ENCODE results near the gene AUTS2. TPM values are rescaled to one million over a fixed set of nuclear protein-coding genes. Genes with fewer than 3 reads are reported as not detected.

AUTS2 gene
- total RNA-seq, 1 donor from 2014 or later, result 26.1 TPM

DNA sequence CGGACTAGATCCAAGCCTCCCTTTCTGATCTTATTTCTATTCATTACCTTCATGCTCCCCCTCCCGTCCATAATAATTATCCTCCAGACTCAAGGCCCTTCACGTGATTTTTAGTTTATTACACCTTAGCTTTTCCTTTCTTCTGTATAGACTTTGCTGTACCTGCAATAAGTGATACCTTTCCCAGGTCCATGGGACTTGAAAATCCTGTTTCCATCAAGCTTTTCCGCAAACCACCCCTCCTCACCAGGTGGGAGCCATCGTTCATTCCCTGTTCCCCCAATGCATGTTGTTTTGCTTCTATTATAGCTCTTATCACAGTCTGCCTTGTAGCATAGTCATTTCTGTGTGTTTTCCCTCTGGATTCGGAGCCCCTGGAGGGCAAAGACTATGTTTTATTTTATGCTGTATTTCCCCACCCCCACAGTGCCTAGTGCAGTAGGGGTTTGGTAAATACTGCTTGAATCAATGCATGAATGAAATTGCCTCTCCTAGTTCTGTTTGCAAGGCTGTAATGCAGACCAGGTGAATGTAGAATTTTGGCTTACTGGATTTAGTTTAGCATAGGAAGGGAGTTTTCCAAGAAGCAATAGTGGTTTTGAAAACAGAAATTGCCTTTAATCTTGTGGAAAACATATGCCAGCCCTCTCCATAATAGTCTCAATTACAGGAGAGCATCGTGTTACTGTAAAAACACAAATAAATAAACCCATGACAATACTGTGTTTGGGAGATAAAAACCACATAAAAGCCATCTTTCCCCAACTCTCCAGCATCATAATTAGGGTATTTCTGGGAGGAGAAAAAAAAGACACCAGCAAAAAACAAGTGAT is 213.4 kb downstream of the AUTS2 start:
- no peak for DNase-seq (ENCODE audit: low spot score)

DNA sequence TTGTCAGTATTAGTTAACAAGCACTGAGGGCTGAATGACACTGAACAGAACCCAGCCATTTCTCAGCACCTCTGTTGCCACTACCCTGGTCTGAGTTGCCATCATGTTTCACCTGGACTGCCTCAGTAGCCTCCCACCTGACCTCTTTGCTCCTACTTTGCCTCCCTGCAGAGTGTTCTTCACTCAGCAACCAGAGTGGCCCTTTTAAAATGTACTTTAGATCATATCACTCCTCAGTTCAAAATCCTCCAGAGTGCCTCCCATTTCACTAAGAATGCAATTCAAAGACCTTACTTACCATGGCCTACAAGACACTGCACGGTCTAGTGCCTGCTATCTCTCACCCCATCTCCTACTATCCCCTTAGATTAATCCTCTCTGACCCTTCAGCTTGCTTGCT is 214.5 kb downstream of the AUTS2 start:
- no peak for ATAC-seq

More for the DNA sequence above, 213.4 kb downstream of the AUTS2 start:
- ATAC-seq, result no peak

DNA sequence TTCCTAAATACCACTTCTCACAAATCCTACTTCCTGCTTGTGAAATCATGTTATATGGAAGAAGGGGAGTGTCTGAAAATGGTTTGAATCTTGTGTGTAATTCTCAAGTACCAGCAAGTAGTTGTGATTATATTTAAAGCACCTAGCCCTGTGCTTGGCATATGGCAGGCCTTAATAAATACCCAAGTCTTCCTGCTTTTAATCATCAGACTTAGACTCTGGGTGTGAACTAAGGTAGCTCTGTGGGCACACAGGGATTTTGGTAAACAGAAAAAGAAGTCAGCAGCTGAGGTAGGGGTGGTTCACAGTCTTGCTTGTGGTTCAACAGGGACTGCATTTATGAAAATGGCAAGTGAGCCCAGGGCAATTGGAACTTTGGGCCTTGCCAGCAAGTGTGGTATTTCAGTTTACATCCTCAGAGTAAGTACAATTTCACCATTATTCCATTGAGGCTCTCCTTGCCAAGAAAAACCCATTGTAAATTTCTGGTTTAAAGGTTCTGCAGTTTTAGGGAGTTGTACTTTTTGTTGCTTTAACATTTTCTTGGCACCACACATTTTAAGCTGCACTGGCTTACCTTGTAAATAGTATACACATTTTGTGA is 215.5 kb downstream of the AUTS2 start:
- ATAC-seq (no peak), DNase-seq (ENCODE audit: low spot score) (no peak)

More for the DNA sequence above, 214.5 kb downstream of the AUTS2 start:
- no peak for DNase-seq (ENCODE audit: low spot score)

DNA sequence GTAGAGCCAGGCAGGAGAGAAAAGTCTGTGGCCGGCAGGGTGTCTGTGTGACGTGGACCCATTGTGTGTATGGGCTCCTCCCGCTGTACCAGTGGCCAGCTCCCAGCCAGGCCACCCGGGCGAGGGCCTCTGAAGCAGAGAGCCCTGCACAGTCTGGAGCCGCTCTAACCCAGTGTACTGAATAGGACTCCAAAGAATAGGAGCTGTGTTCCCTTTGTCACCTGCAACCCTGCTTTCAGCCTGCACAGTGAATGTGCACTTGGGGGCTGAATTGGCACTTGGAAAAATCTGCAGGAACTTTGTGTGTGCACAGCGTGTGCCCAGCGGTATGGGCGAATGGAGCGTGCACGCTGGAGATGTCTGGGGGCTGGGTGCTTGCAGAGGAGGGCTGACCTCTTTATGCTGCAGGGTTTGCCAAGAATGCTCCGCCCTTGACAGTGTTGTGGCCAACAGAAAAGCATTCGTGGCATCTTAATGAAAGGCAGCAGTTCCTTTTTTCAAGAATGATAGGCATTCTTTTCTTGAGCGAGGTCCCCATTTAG is 216.2 kb downstream of the AUTS2 start:
- DNase-seq (ENCODE audit: low spot score), result no peak
- no peak for ATAC-seq

DNA sequence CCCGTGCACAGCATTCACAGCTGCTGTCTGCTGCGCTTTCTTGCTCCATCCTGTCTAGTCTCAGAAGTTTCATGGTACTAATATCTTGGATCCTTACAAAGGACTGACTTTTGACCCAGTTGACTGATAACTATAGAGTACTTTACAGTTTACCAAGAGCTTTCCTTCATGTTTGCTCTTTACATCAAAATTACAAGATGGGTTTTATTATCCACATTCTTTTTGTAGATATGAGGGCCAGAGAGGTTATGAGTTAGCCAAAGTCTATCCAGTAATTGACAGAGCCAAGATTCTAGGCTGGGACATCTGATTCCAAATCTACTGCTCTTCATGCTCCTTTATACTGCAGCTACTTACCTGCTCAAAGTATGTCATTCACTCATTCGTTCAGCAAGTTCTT is 218.2 kb downstream of the AUTS2 start:
- DNase-seq (ENCODE audit: low spot score) (no peak), ATAC-seq (no peak)

DNA sequence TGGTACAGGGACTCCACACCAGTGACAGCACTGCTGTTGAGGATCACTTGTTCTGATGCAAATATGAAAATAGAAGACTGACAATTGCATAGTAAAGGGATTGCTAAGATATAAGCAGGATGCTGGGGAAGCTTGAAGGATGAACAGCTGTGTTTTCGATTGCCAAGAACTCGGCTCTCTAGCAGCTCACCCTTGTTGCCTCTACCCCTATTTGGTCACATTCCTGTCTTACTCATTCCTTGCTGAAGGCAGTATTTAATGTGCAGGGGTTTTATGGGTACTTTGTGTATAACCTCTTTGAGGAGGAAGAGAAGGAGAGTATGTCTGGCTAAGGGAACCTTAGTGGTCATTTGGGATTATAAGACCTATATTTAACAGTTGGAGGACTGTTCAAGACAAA is 218.8 kb downstream of the AUTS2 start:
- no peak for DNase-seq (ENCODE audit: low spot score)
- no peak for ATAC-seq

DNA sequence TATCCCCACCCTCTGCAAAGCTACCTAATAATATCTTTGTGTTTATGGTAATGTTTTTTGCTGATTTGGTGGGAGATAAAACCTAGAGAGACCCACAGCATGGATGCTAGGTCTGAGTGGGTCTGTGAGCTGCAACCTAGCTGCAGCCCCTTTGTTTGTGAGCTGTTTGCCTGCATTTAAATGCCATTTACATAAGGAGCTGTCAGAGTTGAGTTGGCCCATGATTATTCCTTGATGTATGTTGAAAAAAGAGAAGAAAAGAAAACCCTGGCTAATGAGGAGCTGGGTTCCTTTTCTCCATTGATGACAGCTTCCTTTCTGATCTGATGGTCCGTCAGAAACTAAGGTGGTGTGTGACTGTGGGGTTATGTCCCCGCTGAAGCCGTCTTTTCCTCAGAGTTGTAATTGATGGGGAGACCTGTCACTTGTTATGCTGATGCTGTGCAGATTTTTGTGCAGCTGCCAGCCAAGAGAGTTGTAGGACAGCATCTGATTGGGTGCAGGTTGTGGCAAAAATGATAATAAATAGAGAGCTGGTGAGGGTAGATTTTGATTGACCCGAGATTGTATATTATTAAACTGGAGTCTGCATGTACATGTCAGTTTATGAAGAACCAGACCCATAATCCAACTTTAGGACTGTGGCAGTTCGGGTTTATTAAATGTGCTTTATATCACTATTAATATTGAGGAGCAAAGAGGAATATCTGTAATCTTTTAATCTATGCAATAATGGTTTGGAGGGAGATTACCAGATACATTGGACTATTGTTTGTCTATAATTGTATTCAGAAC is 219.8 kb downstream of the AUTS2 start:
- DNase-seq (ENCODE audit: low spot score), result no peak
- no peak for ATAC-seq

DNA sequence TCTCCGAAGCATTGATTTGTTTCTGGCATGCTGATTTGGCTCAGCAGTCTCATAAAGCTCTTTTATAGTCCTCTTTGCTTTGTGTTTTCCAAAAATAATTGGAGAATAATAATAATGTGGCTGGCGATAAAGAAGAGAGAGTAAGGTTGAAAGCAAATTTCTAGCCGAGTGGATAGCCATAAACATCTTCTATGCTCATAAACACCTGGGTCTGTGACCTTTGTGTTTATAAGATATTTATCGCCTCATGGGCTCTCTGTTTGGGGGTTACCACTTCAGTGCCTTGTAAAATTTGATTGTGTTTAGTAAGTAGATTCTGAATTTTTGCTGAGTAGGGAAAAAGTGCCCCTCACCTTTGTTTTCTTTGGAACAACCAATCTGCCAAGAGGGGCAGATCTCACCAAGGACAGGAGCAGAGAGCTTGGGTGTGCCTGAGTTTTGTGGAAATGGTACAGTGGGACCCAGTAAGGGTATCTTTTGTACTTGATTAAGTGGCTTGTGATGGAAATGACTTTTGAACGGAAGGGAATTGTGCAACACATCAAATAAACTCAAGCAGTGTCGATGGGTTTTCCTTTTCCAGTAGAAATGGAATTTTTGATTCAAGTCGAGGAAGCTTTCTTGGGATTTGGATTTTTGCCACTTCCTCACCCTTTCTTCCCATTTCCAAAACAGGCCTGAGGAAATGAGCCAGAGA is 220.5 kb downstream of the AUTS2 start:
- DNase-seq (ENCODE audit: low spot score) (no peak), ATAC-seq (no peak)

DNA sequence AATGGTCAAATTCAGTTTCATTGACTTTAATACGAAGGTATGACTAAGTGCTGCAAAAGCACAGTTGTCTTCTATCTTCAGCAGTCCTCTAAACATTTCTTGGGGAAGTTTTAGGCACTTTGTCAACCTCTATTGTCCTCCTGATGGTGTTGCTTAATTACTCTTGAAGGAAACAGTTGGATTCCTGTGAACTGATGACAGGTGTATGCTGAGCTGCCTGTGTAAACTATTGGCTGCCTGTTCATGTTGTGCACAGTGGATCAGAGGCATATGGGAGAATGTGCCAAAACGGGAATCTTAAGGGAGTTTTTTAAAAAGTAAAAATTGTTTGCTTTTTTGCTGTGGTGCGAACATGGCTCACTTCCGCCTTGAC is 221.0 kb downstream of the AUTS2 start:
- no peak for ATAC-seq
- DNase-seq (ENCODE audit: low spot score), result no peak

DNA sequence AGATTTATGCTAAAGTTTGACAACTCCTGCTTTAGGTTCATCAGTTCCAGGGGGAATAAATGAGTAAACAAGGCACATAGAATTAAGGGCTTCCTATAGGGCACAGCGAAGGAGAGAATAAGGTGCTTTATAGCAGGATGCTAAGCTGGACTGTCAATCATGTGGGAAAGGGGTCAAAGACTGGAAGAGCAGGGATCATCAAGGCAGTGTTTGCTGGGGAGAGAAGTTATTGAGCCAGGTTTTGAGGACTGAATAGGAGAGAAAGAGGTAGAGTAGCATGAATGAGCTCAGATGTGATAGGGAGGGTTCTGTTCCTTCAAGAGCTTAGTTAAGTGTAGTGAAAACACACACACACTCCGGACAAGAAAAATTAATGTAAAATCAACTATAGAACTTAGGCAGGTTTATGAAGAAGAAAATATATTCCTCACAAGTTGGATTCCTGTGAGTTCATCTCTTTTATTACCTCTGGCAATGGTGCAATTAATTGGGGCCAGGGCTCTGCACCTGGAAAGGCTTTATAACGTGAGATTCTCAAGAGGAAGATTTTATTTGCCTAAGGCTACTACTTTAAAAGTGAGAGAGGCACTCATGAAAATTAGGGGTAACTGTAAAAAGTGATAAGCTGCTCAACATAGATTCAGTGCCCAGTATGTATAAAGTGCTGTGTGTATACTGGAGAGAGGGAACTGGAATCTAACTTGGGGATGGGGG is 222.4 kb downstream of the AUTS2 start:
- ATAC-seq (no peak), DNase-seq (ENCODE audit: low spot score) (no peak)

DNA sequence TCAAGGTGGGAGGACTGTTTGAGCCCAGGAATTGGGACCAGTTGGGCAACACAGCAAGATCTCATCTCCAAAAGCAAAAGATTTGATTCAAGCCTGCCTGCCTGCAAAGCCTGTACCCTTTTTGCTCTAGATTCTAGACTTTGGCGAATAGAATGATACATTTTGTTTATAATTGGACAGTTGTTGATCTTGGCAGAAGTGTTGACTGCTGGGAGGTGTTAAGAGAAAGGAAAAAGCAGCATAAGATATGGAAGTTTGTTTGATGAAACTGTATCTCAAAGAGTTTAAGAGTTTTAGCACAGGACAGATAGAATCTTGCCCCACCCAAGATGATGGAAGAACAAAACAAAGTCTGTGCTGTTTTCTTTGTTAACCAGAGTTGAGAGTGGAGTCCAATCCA is 224.1 kb downstream of the AUTS2 start:
- ATAC-seq (no peak), DNase-seq (ENCODE audit: low spot score) (no peak)

DNA sequence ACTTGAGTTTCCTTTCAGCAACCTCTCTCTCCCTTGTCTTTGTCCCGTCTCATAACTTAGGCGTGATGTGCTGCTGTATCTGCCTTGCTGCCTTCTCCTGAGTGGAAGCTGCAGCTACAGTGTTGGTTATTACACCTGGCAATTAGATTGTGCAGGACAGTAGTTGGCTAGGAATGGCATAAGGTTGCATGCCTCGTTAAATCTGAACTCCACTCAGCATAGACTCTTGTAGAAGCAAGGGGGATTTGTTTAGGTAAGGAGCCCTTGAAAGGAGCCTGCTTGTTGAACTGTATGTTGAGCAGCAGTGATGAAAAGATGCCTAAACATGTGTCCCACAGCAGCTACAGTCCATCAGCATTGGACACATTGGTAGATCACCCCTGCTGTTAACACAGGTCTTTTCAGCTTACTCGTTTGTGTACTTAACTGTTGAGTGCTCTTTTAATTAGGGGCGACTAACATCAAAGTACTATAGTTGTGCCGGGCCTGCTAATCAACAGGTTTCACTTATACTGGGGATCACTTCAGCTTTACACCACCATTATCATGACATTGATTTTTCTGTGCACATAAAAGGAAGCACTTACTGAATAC is 225.0 kb downstream of the AUTS2 start:
- no peak for ATAC-seq
- DNase-seq (ENCODE audit: low spot score), result no peak

DNA sequence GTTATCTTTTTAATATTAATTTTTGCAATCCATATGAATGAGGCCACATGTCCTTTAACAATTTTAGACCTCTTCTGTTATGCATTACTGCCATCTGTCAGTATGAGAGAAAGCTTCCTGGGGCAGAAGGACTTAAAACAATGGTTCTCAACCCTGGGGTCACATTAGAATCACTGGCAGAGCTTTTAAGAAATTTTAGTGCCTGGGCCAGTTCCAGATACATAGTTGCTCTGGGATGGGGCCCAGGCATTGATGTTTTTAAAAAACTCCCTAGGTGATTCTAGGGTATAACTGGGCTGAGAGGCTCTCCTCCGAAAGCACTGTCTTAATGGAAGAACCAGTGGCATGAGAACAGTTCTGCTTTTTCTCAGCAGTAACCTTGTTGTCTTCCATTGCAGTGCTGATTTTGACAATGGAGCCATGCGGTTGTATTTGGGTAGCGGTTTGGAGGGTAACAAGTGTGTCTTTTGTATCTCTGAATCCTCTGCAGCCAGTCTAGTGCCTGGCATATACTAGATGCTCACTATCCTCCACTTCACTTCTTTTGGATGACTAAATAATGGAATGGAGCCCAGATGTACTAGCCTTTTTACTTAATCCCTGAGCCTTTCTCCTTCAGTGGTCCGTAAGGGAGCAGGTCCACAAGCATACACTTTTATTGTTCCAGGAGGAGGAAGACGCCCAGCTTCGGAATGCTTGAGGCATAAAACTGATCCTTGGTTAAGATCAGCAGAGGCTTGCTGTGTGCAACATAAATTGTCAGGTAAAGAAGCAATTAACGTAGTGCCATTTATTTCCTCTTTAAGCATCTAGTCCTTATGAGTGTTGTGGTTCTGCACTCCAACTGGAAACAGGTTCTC is 227.1 kb downstream of the AUTS2 start:
- DNase-seq (ENCODE audit: low spot score) (no peak), ATAC-seq (no peak)

DNA sequence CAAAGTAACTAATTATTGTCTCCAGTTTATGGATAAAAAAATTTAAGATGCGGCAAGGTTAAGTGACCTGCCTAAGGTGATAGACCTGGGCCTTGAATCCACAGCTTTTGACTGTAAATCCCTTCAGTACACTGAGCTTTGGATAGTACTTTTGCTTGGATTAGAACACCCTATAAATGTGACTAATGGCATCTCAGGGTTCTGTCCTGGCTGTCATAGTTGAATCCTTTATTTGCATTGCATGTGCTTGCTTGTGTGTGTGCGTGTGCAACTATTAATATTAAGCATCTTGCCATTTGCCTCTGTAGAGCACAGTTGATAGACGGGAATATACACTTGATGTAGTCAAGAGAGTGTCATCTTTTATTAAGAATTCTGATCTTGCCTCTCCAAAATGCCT is 228.0 kb downstream of the AUTS2 start:
- no peak for DNase-seq (ENCODE audit: low spot score)
- no peak for ATAC-seq

DNA sequence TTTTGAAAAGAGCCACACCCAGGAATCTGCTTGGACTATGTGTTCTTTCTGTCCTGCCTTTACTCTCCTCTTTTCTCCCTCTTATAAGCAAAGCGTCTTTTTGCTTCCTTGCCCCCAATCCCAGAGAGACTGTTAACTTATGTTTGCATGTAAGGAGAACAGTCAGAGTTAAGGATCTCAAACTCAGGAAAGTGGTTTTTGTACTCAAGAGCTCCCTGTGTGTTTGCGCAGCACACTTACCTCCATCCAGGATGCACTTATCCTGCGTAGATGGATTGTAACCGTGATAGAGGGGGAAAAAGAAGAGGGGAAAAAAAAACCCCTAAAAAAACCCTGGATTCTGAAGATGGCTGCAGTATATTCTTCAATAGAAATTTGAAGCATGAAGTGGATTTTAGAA is 228.9 kb downstream of the AUTS2 start:
- ATAC-seq, result no peak
- DNase-seq (ENCODE audit: low spot score), result no peak

DNA sequence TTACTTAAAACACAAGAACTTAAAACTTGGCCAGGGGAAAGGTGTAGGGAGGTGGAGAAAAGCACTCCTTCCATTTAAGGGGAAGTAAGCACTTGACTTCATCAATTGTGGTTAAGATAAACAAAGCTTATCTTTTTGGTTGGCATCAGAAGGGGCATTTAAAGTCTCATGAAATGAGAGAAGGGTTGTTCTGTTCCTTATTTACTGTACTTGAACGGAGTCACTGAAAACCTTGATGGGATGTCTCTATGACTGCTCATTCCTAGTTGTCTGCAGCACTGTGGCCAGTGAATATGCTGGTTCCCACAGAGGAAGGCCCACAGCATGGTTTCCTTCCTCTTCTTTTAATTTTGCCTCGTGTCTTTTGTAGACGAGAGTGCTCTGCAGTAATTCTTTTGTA is 229.3 kb downstream of the AUTS2 start:
- DNase-seq (ENCODE audit: low spot score) (no peak), ATAC-seq (no peak)

DNA sequence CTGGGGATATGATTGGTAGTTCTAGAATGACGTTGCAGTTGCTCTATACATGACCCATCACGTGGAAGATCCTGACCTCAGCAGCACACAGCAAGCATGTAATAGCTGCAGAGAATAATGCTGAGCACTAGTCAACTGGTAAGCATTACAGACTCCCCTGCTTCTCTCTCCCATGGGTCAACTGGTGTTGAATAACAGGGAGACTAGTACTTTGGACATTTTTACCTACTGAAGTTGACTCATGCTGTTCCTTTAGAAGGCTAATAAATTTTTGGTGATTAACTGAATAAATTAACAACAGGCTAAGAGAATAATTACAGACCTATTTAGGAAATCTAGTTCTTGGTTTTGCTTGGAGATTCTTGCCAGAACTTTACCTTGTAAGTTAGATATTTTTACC is 234.1 kb downstream of the AUTS2 start:
- DNase-seq (ENCODE audit: low spot score) (no peak), ATAC-seq (no peak)

DNA sequence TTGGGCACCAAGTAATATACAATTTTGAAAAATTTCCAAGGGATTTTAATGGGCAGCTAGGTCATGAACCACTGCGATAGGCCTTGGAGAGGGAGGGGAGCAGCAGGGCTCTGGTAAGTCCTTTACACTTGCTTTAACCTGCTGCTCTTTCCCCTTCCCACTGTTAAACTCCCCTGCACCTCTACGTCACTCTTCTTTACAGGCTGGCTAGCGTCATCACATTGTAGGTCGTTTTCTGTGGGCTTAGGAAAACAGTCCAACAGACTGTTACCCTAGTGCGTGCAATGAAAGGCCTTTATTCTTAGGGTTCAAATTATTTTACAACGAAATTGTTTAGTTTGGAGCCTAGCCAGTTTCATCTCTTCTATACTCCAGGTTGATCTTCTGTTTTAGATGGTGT is 235.7 kb downstream of the AUTS2 start:
- ATAC-seq (no peak), DNase-seq (ENCODE audit: low spot score) (no peak)

DNA sequence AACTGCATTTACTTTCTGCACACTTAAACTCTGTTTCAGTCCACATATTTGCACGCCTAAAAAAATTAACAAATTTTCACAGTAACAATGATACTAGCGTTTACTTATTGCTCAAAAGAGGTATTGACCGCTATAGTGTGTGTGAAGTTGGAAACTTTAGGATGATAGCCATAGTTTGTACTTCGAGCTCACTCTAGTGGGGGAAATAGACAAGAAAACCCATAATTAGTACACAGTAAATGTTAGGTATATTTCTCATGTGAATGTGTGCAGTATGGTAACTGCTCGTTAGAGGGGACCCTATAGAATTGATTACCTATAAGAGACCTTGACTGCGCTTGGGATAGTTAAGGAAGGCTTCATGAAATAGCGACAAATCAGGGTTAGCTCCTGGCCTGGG is 238.4 kb downstream of the AUTS2 start:
- ATAC-seq, result no peak
- no peak for DNase-seq (ENCODE audit: low spot score)
